K562 (cell line): ENCODE data around the gene SS18L1. TPM values are rescaled to one million over a fixed set of nuclear protein-coding genes. Genes with fewer than 3 reads are reported as not detected.

ENCODE experiments used
- ATAC-seq: fragments of 200-7000 bp; cut with Tn5 transposase; 3 replicates; pipeline ENCODE4 v1.9.1; 2020; ENCODE audit warnings: moderate library complexity
- BruUV-seq: library from RNA; stranded (reverse); fragments of 400-500 nt; replicated peaks from 2 replicates; lab custom pipeline; 2021; lab: Mats Ljungman, UMichigan
- CTCF ChIA-PET: fragments of 300-600 bp; formaldehyde crosslinking; extraction: SDS; loops from one replicate; lab custom pipeline; 2021; ENCODE audit warnings: low intra/inter-chr PET ratio; lab: Yijun Ruan, JAX
- POLR2A ChIA-PET: fragments of 300-600, 350-650 bp; sonication (Branson Sonifier 250); formaldehyde crosslinking; extraction: SDS; loops from one replicate; lab custom pipeline; 2021; ENCODE audit warnings: antibody characterized with exemption, inconsistent platforms; lab: Yijun Ruan, JAX
- DNase-seq, 4 experiments: peaks; one replicate each; pipeline versions ENCODE4 v3.0.0 to v3.0.0-alpha.2; 2011 to 2018; ENCODE audit warnings: low spot score in 3 of 4, mixed read lengths in 3 of 4; ENCODE audit errors: extremely low read depth in 1 of 4
- FAIRE-seq: peaks from 2 replicates; lab custom pipeline; 2011; peaks lifted over from hg19 to GRCh38; lab: Jason Lieb, UNC
- H2AFZ ChIP-seq: 2 replicates; pipeline ENCODE4 v1.6.0; 2011; ENCODE audit warnings: low read depth, low read length, control low read depth, inconsistent platforms
- H3K27ac ChIP-seq: fragments of 200-600 bp; 3 replicates; pipeline ENCODE4 v1.8.0; 2011; ENCODE audit warnings: low read depth, mild to moderate bottlenecking, control low read depth, inconsistent platforms, low read length, moderate library complexity, mixed read lengths; ENCODE audit errors: extremely low read depth
- H3K27me3 ChIP-seq, 2 experiments: fragments of 300-600 bp in 1 of 2; 2 replicates in 1 of 2; 3 replicates in 1 of 2; pipeline versions ENCODE4 v1.6.0 to v1.8.0; 2011; ENCODE audit warnings: inconsistent platforms in 2 of 2, low read length in 2 of 2, mild to moderate bottlenecking in 1 of 2, mixed read lengths in 1 of 2, moderate library complexity in 1 of 2; ENCODE audit not compliant: control insufficient read depth in 2 of 2, insufficient read depth in 2 of 2
- H3K36me3 ChIP-seq: fragments of 300-600 bp; 3 replicates; pipeline ENCODE4 v1.8.0; 2011; ENCODE audit warnings: mild to moderate bottlenecking, low read length, inconsistent platforms; ENCODE audit not compliant: control insufficient read depth, insufficient read depth
- H3K4me1 ChIP-seq, 2 experiments: fragments of 200-600 bp in 1 of 2; replicated peaks in 1 of 2; 2 replicates in 1 of 2; 3 replicates in 1 of 2; pipeline versions ENCODE4 v1.5.1 to v1.8.0; 2011; ENCODE audit warnings: inconsistent platforms in 2 of 2, low read length in 2 of 2, mild to moderate bottlenecking in 1 of 2, mixed read lengths in 1 of 2, moderate library complexity in 1 of 2; ENCODE audit not compliant: control insufficient read depth in 2 of 2, insufficient read depth in 2 of 2
- H3K4me2 ChIP-seq: 2 replicates; pipeline ENCODE4 v1.6.1; 2011; ENCODE audit warnings: low read length, control low read depth, inconsistent platforms, mixed read lengths; ENCODE audit not compliant: insufficient read depth
- H3K4me3 ChIP-seq: fragments of 200-600 bp; sonication (generic), shearing (Covaris generic); 2 replicates; pipeline ENCODE4 v1.5.1; 2016; ENCODE audit warnings: control low read depth, inconsistent platforms
- H3K79me2 ChIP-seq: fragments of 200-600 bp; 3 replicates; pipeline ENCODE4 v1.8.0; 2011; ENCODE audit warnings: low read length, inconsistent platforms; ENCODE audit not compliant: control insufficient read depth, insufficient read depth
- H3K9ac ChIP-seq, 2 experiments: 2 replicates each; pipeline versions ENCODE4 v1.6.0 to v1.6.1; 2011; ENCODE audit warnings: low read depth in 2 of 2, low read length in 2 of 2, control low read depth in 1 of 2, inconsistent platforms in 1 of 2, mild to moderate bottlenecking in 1 of 2, mixed read lengths in 1 of 2; ENCODE audit not compliant: insufficient read depth in 1 of 2
- H3K9me1 ChIP-seq: one replicate; pipeline ENCODE4 v1.6.0; 2011; ENCODE audit warnings: inconsistent platforms, mild to moderate bottlenecking, low read length, moderate library complexity; ENCODE audit not compliant: control insufficient read depth, insufficient read depth
- H3K9me3 ChIP-seq: replicated peaks from 2 replicates; pipeline ENCODE4 v1.5.1; 2011; ENCODE audit warnings: low read depth, low read length, inconsistent platforms; ENCODE audit not compliant: control insufficient read depth, insufficient read depth
- H4K20me1 ChIP-seq: replicated peaks from 2 replicates; pipeline ENCODE4 v1.6.1; 2011; ENCODE audit warnings: low read length, inconsistent platforms, mixed read lengths; ENCODE audit not compliant: control insufficient read depth, insufficient read depth
- DDX20 ChIP-seq: fragments of 450-650 bp; IDR thresholded peaks from 2 replicates; pipeline ENCODE4 v1.6.1; 2016; ENCODE audit warnings: missing genetic modification characterization, low read depth, mild to moderate bottlenecking, missing compliant biosample characterization, moderate library complexity
- KDM4B ChIP-seq, 2 experiments: fragments of 450-650 bp in 1 of 2; sonication (generic) in 1 of 2; IDR thresholded peaks; 2 replicates each; pipeline ENCODE4 v1.6.1; 2016 to 2017; ENCODE audit warnings: borderline replicate concordance in 2 of 2, antibody characterized with exemption in 1 of 2, low read depth in 1 of 2, mild to moderate bottlenecking in 1 of 2
- MCM3 ChIP-seq: fragments of 450-650 bp; IDR thresholded peaks from 2 replicates; pipeline ENCODE4 v1.6.1; 2016
- PCBP1 ChIP-seq: fragments of 200-400 bp; formaldehyde crosslinking; IDR thresholded peaks from 2 replicates; pipeline ENCODE4 v1.6.1; 2018; ENCODE audit warnings: mild to moderate bottlenecking, low read depth, low read length; ENCODE audit not compliant: poor library complexity, severe bottlenecking
- SMARCA4 ChIP-seq: fragments of 450-650 bp; IDR thresholded peaks from 2 replicates; pipeline ENCODE4 v1.6.1; 2016
- WGBS: fragments of 100-300 bp; shearing (Covaris generic); methylation state at CpG from one replicate; pipeline ENCODE4 v1.1.6; 2016; ENCODE audit warnings: low coverage, mixed read lengths; ENCODE audit not compliant: insufficient coverage; ENCODE audit errors: missing lambda C conversion rate; 5-methylcytosine and 5-hydroxymethylcytosine counted together
- in situ Hi-C: fragments of 300-500 bp; cut with MboI; formaldehyde crosslinking; loops from 4 replicates; pipeline ENCODE4 v1.15.0; 2018; ENCODE audit warnings: inconsistent platforms, mixed read lengths
- intact Hi-C: fragments of 100-400 bp; cut with micrococcal nuclease; formaldehyde crosslinking; loops from 2 replicates; pipeline ENCODE4 v1.14.2; 2022
- polyA plus RNA-seq, 8 experiments: library from polyadenylated mRNA; depleted of rRNA in 4 of 8; stranded (reverse) in 5 of 8; unstranded in 3 of 8; fragments of >200 nt; fragmentation: Nextera tagmentation in 2 of 8; fragmentation: Illumina TruSeq in 1 of 8; extraction: Ambion mirVana in 2 of 8; extraction: Trizol in 1 of 8; gene quantifications; 2 replicates each; pipeline versions ENCODE4 v1.2.1 to v1.2.3, GENCODE V29; 2011 to 2014; ENCODE audit warnings: inconsistent platforms in 1 of 8, missing spikeins in 1 of 8
- total RNA-seq, 7 experiments: library from RNA; depleted of rRNA in 6 of 7; stranded (reverse); fragments of >200 nt in 6 of 7; fragmentation: Illumina TruSeq in 2 of 7; extraction: Trizol in 2 of 7; gene quantifications; 2 replicates each; pipeline versions ENCODE4 v1.2.1 to v1.2.3, GENCODE V29; 2011 to 2021; ENCODE audit warnings: low replicate concordance in 1 of 7
- TF ChIP-seq, protein P1 (sequence below): fragments of 250-450 bp; sonication (Bioruptor Pico); IDR thresholded peaks from 2 replicates; pipeline ENCODE4 v1.5.0; 2021; ENCODE audit warnings: mild to moderate bottlenecking, moderate library complexity

The SS18L1 gene
- total and polyA plus RNA-seq, 9 of the 15 experiments (the other 6 are each of a cell fraction or from before 2014, with no cell fraction given) = 2.7 to 28.3 (median 15.1) TPM

DNA sequence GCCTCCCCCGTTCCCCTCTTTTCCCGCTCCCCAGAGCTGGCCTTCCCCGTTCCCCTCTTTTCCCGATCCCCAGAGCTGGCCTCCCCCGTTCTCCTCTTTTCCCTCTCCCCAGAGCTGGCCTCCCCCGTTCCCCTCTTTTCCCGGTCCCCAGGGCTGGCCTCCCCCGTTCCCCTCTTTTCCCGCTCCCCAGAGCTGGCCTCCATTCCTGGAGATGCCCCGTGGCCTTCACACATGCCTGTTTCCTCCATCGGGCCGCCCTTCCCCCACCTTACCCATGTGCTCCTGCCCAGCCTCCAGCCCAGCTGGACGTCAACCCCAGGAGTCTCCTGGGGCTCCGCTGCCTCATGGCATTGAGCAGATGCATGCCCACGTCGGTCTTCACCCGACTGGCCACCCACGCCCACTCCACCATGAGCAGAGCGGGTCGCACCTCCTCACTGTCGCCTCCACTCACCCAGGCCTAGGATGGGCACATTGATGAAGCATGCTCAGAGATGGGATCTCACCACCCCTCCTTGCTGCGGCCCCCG is 8.3 kb downstream of the SS18L1 start:
- FAIRE-seq = no peak
- CTCF ChIA-PET = no interaction called here
- Histone ChIP-seq H3K27ac (no peak overlapping the region), H3K4me1 (peaks cover 16 to 65% of the 10 kb centered on the region in 2 experiments; a peak in 4 of 5 replicates), H3K9me1 (peaks cover 12% of the 10 kb centered on the region), H3K36me3 (peaks cover 64% of the 10 kb centered on the region; the same call in 2 of the 3 replicates), H3K4me3 (no peak overlapping the region), H3K79me2 (peaks cover 98% of the 10 kb centered on the region), H3K27me3 (no peaks in the 10 kb centered on the region)
- intact Hi-C loops = no loop called here
- no peak for DNase-seq
- ATAC-seq = no peak
- TF ChIP-seq MCM3 = no peak
- no peak for TF ChIP-seq SMARCA4
- TF ChIP-seq KDM4B (IDR thresholded peaks at IDR 0.05; ENCODE audit: borderline replicate concordance in 2 of 2, low read depth in 1 of 2) = no peak
- no peak for TF ChIP-seq DDX20 (tag)
- TF ChIP-seq, protein P1, sequence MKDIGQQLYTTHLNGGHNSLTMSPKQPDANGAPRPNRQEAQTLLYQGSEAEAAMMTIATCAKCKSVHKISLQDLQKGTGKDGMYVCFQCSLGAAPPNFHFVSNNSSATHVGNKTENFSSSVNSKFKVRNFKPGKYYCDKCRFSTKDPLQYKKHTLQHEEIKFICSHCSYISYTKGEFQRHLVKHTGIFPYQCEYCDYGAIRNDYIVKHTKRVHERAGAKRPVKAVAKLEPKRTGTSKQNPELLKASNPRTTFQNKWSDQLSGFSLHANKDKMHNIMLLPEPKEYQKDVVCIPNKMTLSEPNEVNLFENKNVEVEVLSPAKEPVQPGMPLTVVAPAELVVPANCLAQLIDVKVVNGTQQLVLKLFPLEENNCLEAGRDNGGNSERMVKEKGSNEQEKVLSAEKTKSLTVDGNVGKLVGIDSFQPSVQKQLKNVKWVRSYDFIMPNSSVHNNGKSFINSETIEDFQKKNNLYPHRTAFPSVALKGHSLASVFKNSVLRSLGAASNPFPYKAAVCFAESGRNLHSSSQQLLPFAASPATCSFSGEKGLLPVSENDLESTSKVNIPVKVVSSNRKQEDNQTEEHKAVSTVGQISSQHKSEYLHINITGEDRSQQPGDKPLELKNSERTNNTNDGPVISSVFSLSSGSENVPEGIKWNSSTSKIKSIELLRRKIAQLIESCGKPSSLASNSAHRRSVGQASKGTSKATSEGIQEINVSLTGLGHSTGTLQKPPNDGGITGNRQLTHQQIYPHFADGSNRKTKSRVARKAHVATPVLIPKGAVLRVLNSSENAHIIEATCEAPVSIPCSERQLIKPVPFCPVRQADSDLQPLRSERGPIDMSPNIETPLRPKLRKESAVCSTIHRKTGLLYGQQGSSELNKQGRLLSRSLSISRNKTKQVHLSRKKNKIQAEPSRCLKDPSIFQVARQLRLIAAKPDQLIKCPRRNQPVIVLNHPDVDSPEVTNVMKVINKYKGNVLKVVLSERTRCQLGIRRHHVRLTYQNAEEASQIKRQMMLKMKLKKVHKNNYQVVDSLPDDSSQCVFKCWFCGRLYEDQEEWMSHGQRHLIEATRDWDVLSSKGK = no peak
- peak; percentile 34 for TF ChIP-seq PCBP1
- TF ChIP-seq, all 486 proteins: peak for 1
- no peaks in the 10 kb centered on the region for H3K9me3 ChIP-seq
- H4K20me1 ChIP-seq = peaks cover 43% of the 10 kb centered on the region
- 98% methylated on average over 7 of the region's 23 CpGs for WGBS
- no peak overlapping the region for H3K9ac ChIP-seq
- no TSS peak for BruUV-seq
- no peak overlapping the region for H2AFZ ChIP-seq
- POLR2A ChIA-PET = no interaction called here
- H3K4me2 ChIP-seq = no peak overlapping the region
- in situ Hi-C loops = no loop called here
